HG03159 (cell line): Measurements from ENCODE around the gene KCNMA1.
"Not testable (repeated sequence)": the region's sequence is repeated elsewhere in the genome, so short reads cannot be mapped to it uniquely, and the experiment has no call there.

Source experiments
- ATAC-seq: cut with Tn5 transposase; IDR thresholded peaks from one replicate; pipeline ENCODE4 v1.9.1; 2021; ENCODE audit warnings: mild to moderate bottlenecking, moderate library complexity; ENCODE audit not compliant: unreplicated experiment

Gene KCNMA1

DNA sequence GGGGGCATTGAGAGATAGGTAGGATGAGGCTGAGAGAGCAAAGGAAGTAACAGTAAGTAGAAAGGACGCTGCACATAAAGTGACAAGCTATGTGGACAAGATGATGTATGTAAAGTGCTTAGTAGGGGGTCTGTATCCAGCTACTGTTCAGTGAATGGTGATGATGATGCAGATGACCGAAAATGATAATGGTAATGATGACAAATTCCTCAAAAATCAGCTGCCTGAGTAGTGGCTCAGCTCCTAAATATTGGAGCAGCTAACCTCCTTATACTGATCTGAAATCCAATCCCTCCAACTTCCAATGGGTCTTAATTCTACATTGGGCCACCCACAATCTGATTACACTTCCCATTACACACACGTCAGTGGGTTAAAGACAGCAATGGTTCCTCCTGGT lies 27.1 kb upstream of the KCNMA1 start:
- ATAC-seq = no peak

DNA sequence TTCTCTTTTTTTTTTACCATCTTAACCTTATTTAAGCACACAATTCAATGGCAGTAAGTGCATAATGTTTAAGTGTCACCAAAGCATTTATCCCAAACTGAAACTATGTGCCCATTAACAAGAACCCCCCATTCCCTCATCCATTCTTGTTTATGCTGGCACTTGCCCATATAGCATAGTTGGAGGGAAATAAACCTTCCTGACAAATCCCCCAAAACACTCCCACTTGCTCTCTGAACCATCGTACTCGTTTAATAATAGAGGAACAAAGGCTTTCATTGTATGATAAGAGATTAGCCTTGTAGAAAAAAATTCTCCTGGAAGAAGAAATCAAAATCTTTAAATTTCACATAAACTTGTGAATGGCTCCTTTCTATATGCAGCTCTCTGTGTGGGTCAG lies 26.4 kb upstream of the KCNMA1 start:
- ATAC-seq = no peak

GRCh38 chr10:77661674-77662073 lies 24.1 kb upstream of the KCNMA1 start:
- no peak for ATAC-seq

GRCh38 chr10:77661100-77661499 lies 23.5 kb upstream of the KCNMA1 start:
- ATAC-seq = no peak

GRCh38 chr10:77659046-77659670 lies 21.6 kb upstream of the KCNMA1 start:
- not testable (repeated sequence) for ATAC-seq

- no peak for ATAC-seq
These were observed 15.6 kb upstream of the KCNMA1 start for GRCh38 chr10:77653210-77653609.

DNA sequence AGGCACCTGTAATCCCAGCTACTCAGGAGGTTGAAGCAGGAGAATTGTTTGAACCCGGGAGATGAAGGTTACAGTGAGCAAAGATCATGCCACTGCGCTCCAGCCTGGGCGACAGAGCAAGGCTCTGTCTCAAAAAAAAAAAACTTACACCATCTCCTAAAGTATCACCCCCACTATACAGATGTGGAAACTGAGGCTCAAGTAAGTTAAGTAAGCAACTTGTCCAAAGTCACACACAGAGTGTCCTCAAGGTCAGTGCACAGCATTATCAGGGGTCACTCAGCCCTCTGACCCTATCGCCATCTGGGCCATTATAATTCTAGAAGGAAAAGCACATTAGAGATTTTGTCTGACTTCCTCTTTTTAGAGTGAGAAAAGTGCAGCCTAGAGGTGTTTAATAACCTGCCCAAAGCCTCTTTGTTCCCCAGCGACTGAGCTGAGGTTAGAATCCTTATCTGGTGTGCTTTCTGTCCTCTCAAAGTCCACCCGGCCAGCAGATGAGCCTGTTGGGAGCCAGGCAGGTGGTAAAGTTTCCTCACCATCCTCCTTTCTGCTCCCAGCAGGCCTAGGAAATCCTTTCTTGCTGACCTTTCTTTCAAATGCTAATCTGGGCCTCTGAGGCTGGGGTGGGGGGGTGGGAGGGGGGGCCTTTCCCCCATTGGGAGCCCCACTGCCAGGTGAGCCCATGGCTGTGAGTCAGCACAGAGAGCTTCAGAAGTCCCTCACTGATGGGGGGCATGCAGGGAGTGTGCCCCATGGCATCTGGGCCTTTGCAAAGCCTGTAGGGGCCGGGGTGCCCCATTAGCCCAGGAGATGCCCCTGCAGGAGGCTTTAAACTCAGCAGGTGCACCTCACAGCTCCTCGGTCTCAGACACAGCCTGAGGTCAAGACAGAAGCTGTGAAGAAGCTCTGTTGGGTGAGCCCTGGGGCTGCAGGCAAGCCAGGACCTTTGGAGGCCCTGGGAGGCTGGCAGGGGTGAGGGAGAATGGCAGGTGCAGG lies 12.0 kb upstream of the KCNMA1 start:
- no peak for ATAC-seq

DNA sequence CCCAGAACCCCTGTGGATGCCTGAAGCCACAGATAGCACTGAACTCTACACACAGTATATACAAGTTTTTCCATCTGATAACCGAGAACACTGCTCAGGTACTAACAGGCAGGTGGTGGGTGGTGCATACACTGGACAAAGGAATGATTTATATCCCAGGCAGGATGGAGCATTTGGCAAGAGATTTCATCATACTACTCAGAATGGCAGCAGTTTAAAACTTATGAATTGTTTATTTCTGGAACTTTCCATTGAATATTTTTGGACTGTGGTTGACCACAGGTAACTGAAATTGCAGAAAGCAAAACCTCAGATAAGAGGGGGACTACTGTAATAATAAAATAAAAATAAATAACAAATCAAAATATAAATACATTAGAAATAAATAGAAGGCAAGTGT lies 10.9 kb upstream of the KCNMA1 start:
- no peak for ATAC-seq

GRCh38 chr10:77647543-77648293 lies 10.1 kb upstream of the KCNMA1 start:
- no peak for ATAC-seq

DNA sequence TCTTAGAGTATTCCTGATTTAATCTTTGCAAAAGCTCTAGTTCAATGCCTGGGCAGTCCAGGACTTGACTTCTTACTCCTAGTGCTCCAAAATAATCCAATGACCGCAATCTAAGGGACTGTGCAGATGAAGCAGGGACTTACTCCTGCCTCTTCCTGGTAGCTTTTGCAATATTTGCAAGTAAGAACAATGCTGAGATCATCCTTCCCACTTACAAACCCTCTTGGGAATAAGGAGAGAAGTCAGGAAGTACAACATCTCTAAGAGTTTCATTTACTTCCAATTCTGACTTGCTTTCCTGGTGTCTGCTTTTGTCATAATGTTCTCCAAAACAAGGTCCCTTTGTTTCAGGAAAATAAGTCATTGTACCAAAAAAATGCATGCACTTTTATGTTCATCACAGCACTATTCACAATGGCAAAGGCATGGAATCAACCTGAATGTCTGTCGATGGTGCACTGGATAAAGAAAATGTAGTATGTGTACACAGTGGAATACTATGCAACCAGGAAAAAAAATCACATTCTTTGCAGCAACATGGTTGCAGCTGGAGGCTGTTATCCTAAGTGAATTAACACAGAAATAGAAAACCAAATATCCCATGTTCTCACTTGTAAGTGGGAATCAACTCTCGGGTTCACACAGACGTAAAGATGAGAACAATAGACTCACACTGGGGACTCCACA lies 7.1 kb upstream of the KCNMA1 start:
- no peak for ATAC-seq

GRCh38 chr10:77643795-77644468 lies 6.3 kb upstream of the KCNMA1 start:
- ATAC-seq = no peak

DNA sequence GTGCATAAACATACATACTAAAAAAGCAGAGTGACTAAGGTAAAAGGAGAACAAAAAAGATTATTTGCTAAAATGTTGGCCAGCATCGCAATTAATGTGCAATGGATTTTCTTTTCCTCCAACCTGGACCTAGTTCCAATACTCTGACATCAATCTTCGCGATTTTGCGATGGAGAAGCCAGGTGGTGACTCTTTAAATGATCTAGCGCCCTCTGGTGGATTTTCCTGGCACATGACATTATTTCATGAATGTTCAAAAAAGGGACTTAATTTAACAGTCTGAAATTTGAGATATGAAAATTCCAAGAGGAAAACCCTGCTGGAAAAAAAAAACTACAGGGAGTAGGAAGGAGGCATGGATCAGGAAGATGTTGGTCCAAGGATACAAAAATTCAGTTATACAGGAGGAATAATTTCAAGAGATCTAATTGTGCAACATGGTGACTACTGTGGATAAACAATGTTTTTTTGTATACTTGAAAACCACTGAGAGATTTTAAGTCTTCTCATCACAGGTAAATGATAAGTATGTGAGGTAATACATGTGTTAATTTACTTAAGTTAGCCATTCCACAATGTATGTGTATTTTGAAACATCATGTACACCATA lies 4.3 kb upstream of the KCNMA1 start:
- ATAC-seq = no peak

- no peak for ATAC-seq
These were observed 3.7 kb upstream of the KCNMA1 start for GRCh38 chr10:77641344-77641743.

DNA sequence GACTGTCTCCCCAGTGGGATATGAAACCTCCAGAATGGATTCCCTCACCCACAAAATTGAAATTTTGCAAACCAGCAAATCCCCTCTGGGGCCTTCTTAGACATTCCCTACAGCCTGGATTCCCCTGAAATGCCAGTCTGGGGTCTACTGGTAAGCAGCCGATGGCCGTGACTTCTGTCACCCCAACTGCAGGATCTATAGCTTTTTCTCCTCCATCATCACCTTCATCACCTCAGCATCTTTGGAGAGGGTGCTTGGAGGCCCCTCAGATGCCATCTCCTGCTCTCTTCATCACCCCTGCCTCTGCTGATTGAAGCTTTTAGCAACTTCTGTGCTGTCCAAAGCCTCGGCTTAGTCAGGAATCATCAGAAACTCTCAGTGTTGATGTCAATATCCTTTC lies 2.6 kb upstream of the KCNMA1 start:
- no peak for ATAC-seq

- no peak for ATAC-seq
These were observed 2.1 kb upstream of the KCNMA1 start for GRCh38 chr10:77639756-77640155.

DNA sequence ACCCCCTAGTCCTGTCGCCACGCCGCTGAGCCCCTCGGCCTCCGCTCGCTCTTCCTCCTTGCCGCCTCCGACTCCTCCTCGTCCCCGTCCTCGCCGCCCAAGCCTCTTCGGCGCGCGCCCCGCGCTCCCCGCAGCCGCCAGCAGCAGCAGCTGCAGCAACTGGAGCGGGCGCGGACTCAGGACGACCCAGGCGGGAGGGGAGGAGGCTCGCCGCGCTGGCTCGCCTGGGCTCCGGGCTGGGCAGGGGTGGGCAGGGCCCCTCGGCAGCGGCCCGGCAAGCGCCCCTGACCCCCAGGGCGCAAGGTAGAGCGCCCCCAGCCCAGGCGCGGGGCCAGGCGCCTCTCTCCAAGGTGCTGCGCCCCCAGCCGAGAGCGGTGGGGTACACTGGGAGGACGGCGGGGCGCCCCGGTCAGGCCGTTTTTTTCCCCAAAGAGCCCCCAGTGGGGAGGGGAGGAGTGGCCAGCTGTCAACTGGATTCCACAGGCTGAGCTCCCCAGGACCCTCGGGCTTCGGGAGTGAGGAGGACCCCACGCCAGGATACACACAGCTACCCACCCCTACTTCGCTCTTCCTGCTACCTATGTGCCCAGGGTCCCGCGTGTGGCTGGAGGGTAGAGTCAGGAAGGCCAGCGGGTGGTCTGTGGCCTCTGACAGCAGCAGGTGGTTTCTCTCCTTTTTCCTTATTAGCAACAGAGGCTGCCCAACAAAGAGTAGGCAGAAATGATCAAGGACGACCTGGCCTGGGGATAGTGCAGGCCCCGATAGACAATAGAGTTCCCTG lies 903 bp upstream of the KCNMA1 start:
- ATAC-seq = no peak

GRCh38 chr10:77636967-77637531 lies 559 bp downstream of the KCNMA1 start:
- no peak for ATAC-seq

DNA sequence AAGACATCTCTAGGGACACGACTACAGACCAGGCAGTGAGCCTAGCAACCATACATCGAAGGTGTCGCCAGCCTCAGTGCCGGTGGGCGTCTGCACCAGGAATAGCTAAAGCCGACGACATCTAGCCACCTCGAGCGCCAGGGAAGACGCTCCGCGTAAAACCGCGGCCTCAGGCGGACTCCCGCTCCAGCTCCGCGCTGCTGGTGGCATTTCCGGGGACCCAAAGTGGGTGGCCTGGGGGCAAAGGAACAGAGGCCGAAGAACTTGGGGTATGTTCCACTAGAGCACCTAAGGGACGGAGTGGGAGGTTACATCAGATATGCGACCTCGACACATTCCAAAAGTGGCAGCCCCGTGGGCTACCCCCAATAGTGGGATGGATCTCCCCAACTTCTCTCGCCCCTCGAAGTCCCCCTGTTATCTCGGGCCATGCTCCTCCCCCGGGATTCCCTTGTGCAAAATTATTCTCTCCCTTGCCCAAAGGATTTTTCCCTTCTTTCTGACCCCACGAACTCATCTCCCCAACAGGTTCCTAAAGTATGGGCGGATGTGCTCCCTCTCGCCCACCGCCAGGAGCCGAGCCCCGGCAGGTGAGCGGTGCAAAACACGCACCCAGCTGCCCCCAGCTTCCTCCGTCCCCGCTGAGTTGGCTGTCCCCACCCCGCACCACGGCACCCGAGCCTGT lies 1.2 kb downstream of the KCNMA1 start:
- ATAC-seq = no peak
